CD14-positive monocyte (primary cell): Measurements from ENCODE around the gene HBZ. TPM values are rescaled to one million over a fixed set of nuclear protein-coding genes. Genes with fewer than 3 reads are reported as not detected.
"Not testable (repeated sequence)": the region's sequence is repeated elsewhere in the genome, so short reads cannot be mapped to it uniquely, and the experiment has no call there.

Source experiments
- DNase-seq, 3 donors: peaks; one replicate each; pipeline ENCODE4 v3.0.0-alpha.2; 2011 to 2022
- H2AFZ ChIP-seq: 2 replicates; pipeline ENCODE4 v1.6.0; 2012; ENCODE audit warnings: mild to moderate bottlenecking, low read depth, low read length, inconsistent platforms; ENCODE audit not compliant: insufficient read depth, poor library complexity, severe bottlenecking
- H3K27ac ChIP-seq, 2 donors: 1 replicate in 1 of 2; 2 replicates in 1 of 2; pipeline ENCODE4 v1.5.1; 2012 to 2013; ENCODE audit warnings: low read length in 2 of 2, control low read depth in 1 of 2, inconsistent platforms in 1 of 2, low read depth in 1 of 2, mild to moderate bottlenecking in 1 of 2
- H3K27me3 ChIP-seq, 2 donors: one replicate each; pipeline versions ENCODE4 v1.6.0 to v1.6.1; 2011 to 2013; ENCODE audit warnings: low read length in 2 of 2; ENCODE audit not compliant: control insufficient read depth in 2 of 2, insufficient read depth in 2 of 2
- H3K36me3 ChIP-seq, 2 donors: replicated peaks in 1 of 2; 1 replicate in 1 of 2; 2 replicates in 1 of 2; pipeline versions ENCODE4 v1.5.1 to v1.6.1; 2012 to 2013; ENCODE audit warnings: low read length in 2 of 2, control low read depth in 1 of 2, inconsistent platforms in 1 of 2, mild to moderate bottlenecking in 1 of 2; ENCODE audit not compliant: insufficient read depth in 2 of 2, control insufficient read depth in 1 of 2
- H3K4me1 ChIP-seq, 2 donors: 1 replicate in 1 of 2; 2 replicates in 1 of 2; pipeline versions ENCODE4 v1.5.1 to v1.6.1; 2012 to 2013; ENCODE audit warnings: low read length in 2 of 2, control low read depth in 1 of 2, inconsistent platforms in 1 of 2, mild to moderate bottlenecking in 1 of 2, moderate library complexity in 1 of 2; ENCODE audit not compliant: insufficient read depth in 2 of 2, control insufficient read depth in 1 of 2
- H3K4me2 ChIP-seq: replicated peaks from 2 replicates; pipeline ENCODE3; 2012; ENCODE audit warnings: low read length, moderate library complexity, mild to moderate bottlenecking; ENCODE audit not compliant: poor library complexity, severe bottlenecking; ENCODE audit errors: extremely low read depth
- H3K4me3 ChIP-seq, 3 experiments: fragments of 200-600 bp in 1 of 3; sonication (generic) in 1 of 3; replicated peaks in 1 of 3; 1 replicate in 2 of 3; 2 replicates in 1 of 3; pipeline ENCODE4 v1.5.1; 2011 to 2013; ENCODE audit warnings: low read length in 3 of 3, mild to moderate bottlenecking in 3 of 3, control low read depth in 2 of 3, low read depth in 2 of 3, inconsistent platforms in 1 of 3, moderate library complexity in 1 of 3
- H3K79me2 ChIP-seq: 2 replicates; pipeline ENCODE4 v1.6.0; 2012; ENCODE audit warnings: mild to moderate bottlenecking, control low read depth, inconsistent platforms, low read length, moderate library complexity; ENCODE audit not compliant: insufficient read depth
- H3K9ac ChIP-seq: 2 replicates; pipeline ENCODE4 v1.6.0; 2017; ENCODE audit warnings: low read length, mild to moderate bottlenecking; ENCODE audit not compliant: insufficient read depth, poor library complexity, severe bottlenecking
- H3K9me3 ChIP-seq, 2 donors: replicated peaks in 1 of 2; 1 replicate in 1 of 2; 2 replicates in 1 of 2; pipeline versions ENCODE4 v1.5.1 to v1.6.1; 2012 to 2013; ENCODE audit warnings: low read length in 2 of 2, control low read depth in 1 of 2; ENCODE audit not compliant: control insufficient read depth in 1 of 2, insufficient read depth in 1 of 2
- H4K20me1 ChIP-seq: 2 replicates; pipeline ENCODE4 v1.6.0; 2012; ENCODE audit warnings: mild to moderate bottlenecking, low read length, control low read depth, moderate library complexity; ENCODE audit not compliant: insufficient read depth
- H3K27ac Mint-ChIP-seq, 7 donors: one replicate each; pipeline ENCODE4 v1.8.0; 2020; ENCODE audit warnings: mild to moderate bottlenecking in 7 of 7, mixed read lengths in 7 of 7, moderate library complexity in 6 of 7, inconsistent platforms in 2 of 7
- H3K27me3 Mint-ChIP-seq, 3 donors: one replicate each; pipeline ENCODE4 v1.8.0; 2021 to 2022; ENCODE audit warnings: low read depth in 3 of 3, mild to moderate bottlenecking in 3 of 3, mixed read lengths in 3 of 3, moderate library complexity in 3 of 3, inconsistent platforms in 1 of 3
- H3K36me3 Mint-ChIP-seq, 2 donors: one replicate each; pipeline ENCODE4 v1.8.0; 2020; ENCODE audit warnings: mixed read lengths in 2 of 2, inconsistent platforms in 1 of 2, mild to moderate bottlenecking in 1 of 2
- H3K4me1 Mint-ChIP-seq: one replicate; pipeline ENCODE4 v1.8.0; 2020; ENCODE audit warnings: mild to moderate bottlenecking, mixed read lengths
- H3K4me3 Mint-ChIP-seq, 2 donors: one replicate each; pipeline ENCODE4 v1.8.0; 2020; ENCODE audit warnings: mild to moderate bottlenecking in 2 of 2, mixed read lengths in 2 of 2, moderate library complexity in 1 of 2
- H3K9me3 Mint-ChIP-seq, 7 donors: one replicate each; pipeline ENCODE4 v1.8.0; 2020 to 2022; ENCODE audit warnings: mixed read lengths in 7 of 7, mild to moderate bottlenecking in 6 of 7, moderate library complexity in 6 of 7, inconsistent platforms in 2 of 7
- WGBS: methylation state at CpG from one replicate; pipeline ENCODE4 v1.1.5; 2013; ENCODE audit warnings: missing lambda C conversion rate; ENCODE audit not compliant: insufficient coverage; 5-methylcytosine and 5-hydroxymethylcytosine counted together
- intact Hi-C, 2 donors: fragments of 100-400 bp; cut with micrococcal nuclease; formaldehyde crosslinking; loops; one replicate each; pipeline versions ENCODE4 v1.15.0 to v1.15.1; 2023
- polyA plus RNA-seq, 3 donors: library from polyadenylated mRNA; depleted of rRNA in 1 of 3; unstranded in 2 of 3; stranded (reverse) in 1 of 3; fragments of 300-500 nt in 2 of 3; fragments of >200 nt in 1 of 3; fragmentation: Illumina TruSeq in 2 of 3; gene quantifications; 1 replicate in 2 of 3; 2 replicates in 1 of 3; pipeline ENCODE4 v1.2.3, GENCODE V29; 2012 to 2021
- TF ChIP-seq, protein P1 (sequence below): fragments of 200-600 bp; IDR thresholded peaks from one replicate; pipeline ENCODE4 v1.8.0; 2022; ENCODE audit warnings: antibody characterized with exemption, mild to moderate bottlenecking

The HBZ gene
- polyA plus RNA-seq, 3 donors: not detected

DNA sequence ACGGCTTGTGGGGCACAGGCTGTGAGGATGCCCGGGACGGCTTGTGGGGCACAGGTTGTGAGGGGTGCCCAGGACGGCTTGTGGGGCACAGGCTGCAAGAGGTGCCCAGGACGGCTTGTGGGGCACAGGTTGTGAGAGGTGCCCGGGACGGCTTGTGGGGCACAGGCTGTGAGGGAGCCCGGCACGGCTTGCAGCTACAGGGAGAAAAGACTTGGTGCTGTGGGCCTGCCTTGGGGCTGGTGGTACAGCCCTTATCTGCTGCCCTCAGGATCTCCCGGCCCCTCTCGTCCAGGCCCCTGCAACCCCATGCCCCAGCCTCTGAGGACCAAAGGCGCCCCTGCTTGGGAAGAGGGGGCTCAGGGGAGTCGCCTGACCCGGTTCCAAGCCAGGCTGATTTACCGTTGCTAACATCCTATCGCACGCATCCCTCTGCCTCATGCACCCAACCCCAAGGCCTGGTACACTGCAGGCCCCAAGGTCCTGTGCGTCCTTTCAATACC is 8.3 kb downstream of the HBZ start:
- Mint-ChIP-seq H3K27ac (no peak overlapping the region), H3K4me3 (no peak overlapping the region), H3K27me3 (peaks cover 51 to 66% (median 61%) of the 10 kb centered on the region in 3 donors), H3K36me3 (no peaks in the 10 kb centered on the region), H3K4me1 (peaks cover 7% of the 10 kb centered on the region), H3K9me3 (peaks cover 0 to 7% (median 5%) of the 10 kb centered on the region in 7 donors)
- Histone ChIP-seq H3K36me3 (no peaks in the 10 kb centered on the region), H3K9ac (no peak overlapping the region), H3K79me2 (no peaks in the 10 kb centered on the region), H3K27ac (no peak overlapping the region), H2AFZ (no peak overlapping the region), H3K9me3 (peaks cover 0 to 5% of the 10 kb centered on the region in 2 donors), H3K4me2 (no peak overlapping the region), H3K4me1 (peaks cover 8 to 9% of the 10 kb centered on the region in 2 donors), H4K20me1 (no peaks in the 10 kb centered on the region), H3K4me3 (no peak overlapping the region), H3K27me3 (peaks cover 14 to 30% of the 10 kb centered on the region in 2 donors)
- 69% methylated on average over 13 of the region's 18 CpGs for WGBS
- no peak for DNase-seq
- intact Hi-C loops: no loop called here
- TF ChIP-seq, protein P1, sequence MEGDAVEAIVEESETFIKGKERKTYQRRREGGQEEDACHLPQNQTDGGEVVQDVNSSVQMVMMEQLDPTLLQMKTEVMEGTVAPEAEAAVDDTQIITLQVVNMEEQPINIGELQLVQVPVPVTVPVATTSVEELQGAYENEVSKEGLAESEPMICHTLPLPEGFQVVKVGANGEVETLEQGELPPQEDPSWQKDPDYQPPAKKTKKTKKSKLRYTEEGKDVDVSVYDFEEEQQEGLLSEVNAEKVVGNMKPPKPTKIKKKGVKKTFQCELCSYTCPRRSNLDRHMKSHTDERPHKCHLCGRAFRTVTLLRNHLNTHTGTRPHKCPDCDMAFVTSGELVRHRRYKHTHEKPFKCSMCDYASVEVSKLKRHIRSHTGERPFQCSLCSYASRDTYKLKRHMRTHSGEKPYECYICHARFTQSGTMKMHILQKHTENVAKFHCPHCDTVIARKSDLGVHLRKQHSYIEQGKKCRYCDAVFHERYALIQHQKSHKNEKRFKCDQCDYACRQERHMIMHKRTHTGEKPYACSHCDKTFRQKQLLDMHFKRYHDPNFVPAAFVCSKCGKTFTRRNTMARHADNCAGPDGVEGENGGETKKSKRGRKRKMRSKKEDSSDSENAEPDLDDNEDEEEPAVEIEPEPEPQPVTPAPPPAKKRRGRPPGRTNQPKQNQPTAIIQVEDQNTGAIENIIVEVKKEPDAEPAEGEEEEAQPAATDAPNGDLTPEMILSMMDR: no peak

DNA sequence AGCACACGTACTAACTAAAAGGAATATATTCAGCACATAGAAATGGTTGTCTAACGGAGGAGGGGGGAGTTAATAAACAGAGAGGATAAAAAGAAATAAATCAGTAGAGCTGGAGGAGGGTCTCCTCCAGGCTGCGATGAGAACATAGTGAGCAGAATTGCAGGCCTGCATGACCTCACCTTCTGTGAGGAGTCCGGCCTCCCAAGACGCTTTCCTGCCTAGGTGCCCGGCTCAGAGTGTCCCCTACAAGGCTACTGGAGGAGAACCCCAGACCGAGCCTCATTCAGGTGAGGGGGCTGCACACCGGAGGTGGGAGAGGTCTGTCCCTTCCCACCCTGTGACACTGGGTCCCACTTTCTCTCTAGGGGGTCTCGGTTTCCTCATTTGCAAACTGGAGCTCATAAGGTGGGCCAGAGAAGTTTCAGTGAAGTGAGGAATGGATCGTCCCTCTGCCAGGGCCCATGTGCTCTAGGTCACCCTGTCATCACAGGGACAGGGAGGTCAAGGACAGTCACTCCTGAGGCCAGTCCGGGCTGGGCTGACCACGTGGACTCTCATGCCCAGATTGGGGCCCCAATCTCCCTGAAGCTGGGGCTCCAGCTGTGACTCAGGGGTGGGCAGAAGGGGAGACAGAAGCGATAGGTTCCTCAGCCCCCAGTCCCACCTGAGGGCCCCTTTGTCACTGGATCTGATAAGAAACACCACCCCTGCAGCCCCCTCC is 10.0 kb downstream of the HBZ start:
- Histone ChIP-seq H3K9ac (no peak overlapping the region), H3K4me3 (no peak overlapping the region), H3K36me3 (no peaks in the 10 kb centered on the region), H3K27ac (no peak overlapping the region), H3K4me2 (no peak overlapping the region), H2AFZ (no peak overlapping the region), H4K20me1 (no peaks in the 10 kb centered on the region), H3K4me1 (peaks cover 8 to 16% of the 10 kb centered on the region in 2 donors), H3K27me3 (peaks cover 24 to 36% of the 10 kb centered on the region in 2 donors), H3K79me2 (no peaks in the 10 kb centered on the region), H3K9me3 (peaks cover 0 to 20% of the 10 kb centered on the region in 2 donors)
- WGBS: 97% methylated on average over 8 of the region's 13 CpGs
- peaks cover 55 to 69% (median 60%) of the 10 kb centered on the region in 3 donors for H3K27me3 Mint-ChIP-seq
- DNase-seq: no peak
- H3K4me3 Mint-ChIP-seq: no peak overlapping the region
- no peak overlapping the region for H3K27ac Mint-ChIP-seq
- peaks cover 0 to 11% (median 6%) of the 10 kb centered on the region in 7 donors for H3K9me3 Mint-ChIP-seq
- no peaks in the 10 kb centered on the region for H3K36me3 Mint-ChIP-seq
- peaks cover 10% of the 10 kb centered on the region for H3K4me1 Mint-ChIP-seq
- TF ChIP-seq, protein P1: no peak
- intact Hi-C loops: no loop called here

DNA sequence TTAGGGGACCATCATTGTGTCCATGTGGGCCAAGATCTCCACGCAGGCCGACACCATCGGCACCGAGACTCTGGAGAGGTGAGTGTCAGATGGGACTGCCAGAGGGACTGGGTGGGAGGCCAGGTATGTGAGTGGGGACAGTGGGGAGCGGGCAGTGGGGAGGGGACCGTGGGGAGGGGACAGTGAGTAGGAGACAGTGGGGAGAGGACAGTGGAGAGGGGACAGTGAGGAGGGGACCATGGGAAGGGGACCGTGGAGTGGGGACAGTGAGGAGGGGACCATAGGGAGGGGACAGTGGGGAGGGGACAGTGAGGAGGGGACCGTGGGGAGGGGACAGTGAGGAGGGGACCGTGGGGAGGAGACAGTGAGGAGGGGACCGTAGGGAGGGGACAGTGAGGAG is 10.7 kb downstream of the HBZ start:
- H3K27me3 Mint-ChIP-seq: peaks cover 56 to 70% (median 60%) of the 10 kb centered on the region in 3 donors
- H3K27ac Mint-ChIP-seq, H3K4me1 Mint-ChIP-seq, H3K4me2 ChIP-seq, intact Hi-C loops, H3K79me2 ChIP-seq, H3K4me3 ChIP-seq, H3K9ac ChIP-seq, H3K36me3 ChIP-seq, DNase-seq, H3K4me3 Mint-ChIP-seq, H3K27ac ChIP-seq, H4K20me1 ChIP-seq, H2AFZ ChIP-seq, H3K36me3 Mint-ChIP-seq: not testable (repeated sequence)
- Histone ChIP-seq H3K27me3 (peaks cover 29 to 43% of the 10 kb centered on the region in 2 donors), H3K4me1 (peaks cover 8 to 16% of the 10 kb centered on the region in 2 donors), H3K9me3 (peaks cover 0 to 21% of the 10 kb centered on the region in 2 donors)
- 100% methylated on average over 2 of the region's 10 CpGs for WGBS
- peaks cover 0 to 11% (median 6%) of the 10 kb centered on the region in 7 donors for H3K9me3 Mint-ChIP-seq
